Endometrial microvascular endothelial cells (primary cell): ENCODE data around the gene DUSP15. TPM values are rescaled to one million over a fixed set of nuclear protein-coding genes. Genes with fewer than 3 reads are reported as not detected.

Source experiments
- in situ Hi-C: cut with HindIII; loops from 2 replicates; pipeline ENCODE4 v1.10.0; 2017; ENCODE audit warnings: low sequenced_read_pairs, low pct_unique_long_range_greater_than_20kb; ENCODE audit errors: inconsistent ontology term
- total RNA-seq: library from RNA; depleted of rRNA; stranded (reverse); fragments of >200 nt; gene quantifications from one replicate; pipeline ENCODE4 v1.2.3, GENCODE V29; 2015; ENCODE audit errors: inconsistent ontology term

The DUSP15 gene
- total RNA-seq, 1 donor from 2014 or later = not detected

GRCh38 chr20:31862506-31862905 is 7.8 kb downstream of the DUSP15 start:
- in situ Hi-C loops = no loop called here

DNA sequence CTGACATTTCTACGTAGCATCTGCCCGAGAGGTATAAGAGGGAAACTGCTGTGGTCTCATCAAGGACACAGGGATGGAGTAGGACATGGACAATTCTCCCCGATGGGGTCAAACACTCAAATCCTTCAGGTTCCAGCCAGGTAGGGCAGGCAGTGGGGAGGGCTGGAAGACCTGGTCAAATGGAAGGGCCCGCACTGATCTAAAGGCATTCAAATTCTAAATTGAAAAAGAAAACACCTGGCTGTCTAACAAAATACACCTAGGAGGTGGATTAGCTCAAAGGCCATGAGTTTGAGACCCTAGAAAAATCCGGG is 8.2 kb downstream of the DUSP15 start:
- in situ Hi-C loops = no loop called here

- in situ Hi-C loops = no loop called here
These were observed 8.8 kb downstream of the DUSP15 start for GRCh38 chr20:31861385-31862156.

- in situ Hi-C loops = no loop called here
These were observed 9.3 kb downstream of the DUSP15 start for GRCh38 chr20:31861135-31861384.

DNA sequence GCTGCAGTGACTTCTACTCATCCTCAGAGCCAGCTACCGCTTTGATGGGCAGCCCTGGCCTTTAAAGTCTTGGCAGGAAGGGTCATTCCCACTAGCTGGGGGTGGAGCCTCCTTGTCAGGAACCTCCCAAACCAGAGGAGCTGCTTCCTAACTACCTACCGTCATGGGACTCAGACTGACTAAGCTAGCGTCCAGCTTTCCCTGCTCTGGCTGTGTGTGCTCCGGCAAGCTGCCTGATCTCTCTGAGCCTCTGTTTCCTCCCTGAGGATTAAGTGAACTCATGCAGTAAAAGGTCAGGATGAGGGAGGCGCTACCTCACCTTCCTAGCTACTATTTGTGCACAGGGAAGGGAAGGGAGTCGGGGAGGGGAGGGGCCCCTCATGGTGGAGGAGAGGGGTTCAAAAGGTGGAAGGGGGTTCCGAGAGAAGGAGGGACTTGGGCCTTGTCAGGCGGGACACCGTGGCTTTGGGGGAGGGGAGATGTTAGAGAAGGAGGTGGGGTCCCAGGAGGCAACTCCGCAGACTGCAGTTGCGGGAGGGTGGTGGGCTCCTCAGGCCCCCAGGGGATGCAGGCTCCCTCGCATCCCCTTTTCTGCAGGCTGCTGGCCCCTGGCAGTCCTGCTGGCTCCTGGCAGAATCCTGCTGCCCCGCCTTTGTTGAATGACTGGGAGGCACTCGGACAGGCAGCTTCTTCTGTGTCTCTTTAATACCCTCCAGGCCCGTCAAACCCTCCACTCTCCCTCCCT is 9.8 kb downstream of the DUSP15 start:
- in situ Hi-C loops = no loop called here

GRCh38 chr20:31859998-31860380 is 10.3 kb downstream of the DUSP15 start:
- in situ Hi-C loops = no loop called here

DNA sequence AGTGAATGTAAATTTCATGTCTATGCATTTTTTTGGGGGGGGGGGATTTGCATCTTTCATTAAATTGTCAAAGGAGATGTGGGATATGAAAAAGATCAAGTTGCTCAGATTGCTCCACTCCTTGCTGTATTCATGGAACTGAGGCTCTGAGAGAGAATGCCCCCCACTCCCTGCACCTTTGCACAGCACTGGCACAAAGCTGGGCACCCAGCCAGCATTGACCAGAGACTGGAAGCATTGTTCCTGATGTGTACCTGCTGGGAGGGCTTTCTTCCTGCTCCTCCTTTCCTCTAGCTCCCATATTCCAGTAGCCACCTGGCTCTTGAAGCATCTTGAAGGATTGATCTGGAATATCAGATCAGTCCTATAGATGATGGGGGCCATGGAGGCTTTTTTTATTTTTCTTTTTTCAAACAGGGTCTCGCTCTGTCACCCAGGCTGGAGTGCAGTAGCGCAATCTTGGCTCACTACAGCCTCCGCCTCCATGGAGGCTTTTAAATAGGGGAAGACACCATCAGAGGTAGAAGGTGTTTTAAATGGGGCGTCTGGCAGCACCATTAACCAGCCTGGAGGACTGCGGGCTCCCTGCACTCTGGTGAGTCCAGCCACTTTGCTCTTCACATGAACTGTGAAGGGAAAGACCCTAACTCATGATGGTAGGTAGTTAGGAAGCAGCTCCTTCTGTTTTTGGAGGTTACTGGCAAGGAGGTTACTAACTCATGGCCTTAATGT is 10.9 kb downstream of the DUSP15 start:
- in situ Hi-C loops = no loop called here

DNA sequence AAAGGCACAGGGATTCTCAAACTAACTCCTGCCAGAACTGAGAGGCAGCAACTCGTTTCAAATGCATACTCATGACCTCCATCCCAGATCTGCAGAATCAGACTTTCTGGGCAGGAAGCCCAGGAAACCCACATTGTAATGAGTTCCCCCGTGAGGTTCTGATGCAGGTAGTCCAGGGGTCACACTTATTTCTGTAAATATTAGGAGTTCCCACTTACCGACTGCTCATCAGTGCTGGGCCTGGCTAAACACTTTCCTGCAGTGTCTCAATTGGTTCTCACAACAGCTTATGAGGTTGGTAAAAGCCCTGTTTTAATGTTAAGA is 11.6 kb downstream of the DUSP15 start:
- in situ Hi-C loops = no loop called here

DNA sequence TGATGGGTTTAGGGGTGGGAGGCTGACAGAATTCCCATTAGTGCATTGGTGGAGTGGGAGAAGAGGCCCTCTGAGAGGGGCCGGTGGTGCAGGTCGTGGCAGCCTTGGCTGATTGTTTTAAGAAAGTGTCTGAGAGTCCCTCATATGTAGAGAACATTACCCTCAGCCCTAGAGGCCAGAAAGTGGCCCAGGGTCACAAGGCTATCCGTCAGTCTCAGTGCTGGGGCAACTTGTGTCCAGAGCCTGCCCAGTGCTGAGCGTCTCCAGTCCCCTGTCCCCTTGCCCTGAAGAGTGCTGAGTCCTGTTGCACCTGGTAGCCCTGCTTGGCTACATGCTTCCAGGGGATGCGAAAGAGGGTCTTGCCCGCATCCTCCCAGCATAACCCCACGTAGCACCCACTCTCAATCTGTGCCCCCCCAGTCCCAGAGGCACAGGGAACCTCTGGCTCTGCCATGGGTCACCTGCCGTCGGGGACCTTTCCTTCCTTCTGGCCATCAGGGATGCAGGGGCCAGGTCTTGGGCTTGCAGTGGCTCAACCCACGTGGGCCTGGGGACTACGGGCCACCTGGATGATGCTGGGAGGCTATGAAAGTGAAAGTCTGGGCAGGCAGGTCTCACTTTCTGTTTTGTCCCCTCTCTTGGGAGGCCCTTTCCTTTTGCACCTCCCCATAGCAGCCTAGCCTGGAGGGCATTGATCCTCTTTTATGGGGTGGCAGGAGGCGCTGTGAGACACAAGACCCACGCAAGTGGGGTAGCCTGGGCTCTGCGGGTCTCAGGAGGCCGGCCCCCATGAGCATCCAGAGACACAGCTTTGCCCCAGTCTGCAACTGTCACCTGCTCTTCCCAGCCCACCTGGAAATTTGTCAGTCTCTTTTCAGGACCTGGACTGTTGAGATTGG is 12.2 kb downstream of the DUSP15 start:
- in situ Hi-C loops = no loop called here

- in situ Hi-C loops = no loop called here
These were observed 13.8 kb downstream of the DUSP15 start for GRCh38 chr20:31856516-31856915.

DNA sequence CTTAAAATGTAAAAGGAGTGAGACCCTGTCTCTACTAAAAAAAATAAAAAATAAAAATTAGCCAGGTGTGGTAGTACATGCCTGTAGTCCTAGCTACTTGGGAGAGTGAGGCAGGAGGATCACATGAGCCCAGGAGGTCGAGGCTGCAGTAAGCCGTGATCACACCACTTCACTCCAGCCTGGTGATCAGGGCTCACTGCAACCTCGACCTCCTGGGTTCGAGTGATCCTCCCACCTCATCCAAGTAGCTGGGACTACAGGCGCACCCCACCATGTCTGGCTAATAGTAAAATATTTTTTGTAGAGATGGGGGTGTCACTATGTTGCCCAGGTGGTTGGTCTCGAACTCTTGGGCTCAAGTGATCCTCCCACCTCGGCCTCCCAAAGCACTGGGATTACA is 16.8 kb downstream of the DUSP15 start:
- in situ Hi-C loops = no loop called here

DNA sequence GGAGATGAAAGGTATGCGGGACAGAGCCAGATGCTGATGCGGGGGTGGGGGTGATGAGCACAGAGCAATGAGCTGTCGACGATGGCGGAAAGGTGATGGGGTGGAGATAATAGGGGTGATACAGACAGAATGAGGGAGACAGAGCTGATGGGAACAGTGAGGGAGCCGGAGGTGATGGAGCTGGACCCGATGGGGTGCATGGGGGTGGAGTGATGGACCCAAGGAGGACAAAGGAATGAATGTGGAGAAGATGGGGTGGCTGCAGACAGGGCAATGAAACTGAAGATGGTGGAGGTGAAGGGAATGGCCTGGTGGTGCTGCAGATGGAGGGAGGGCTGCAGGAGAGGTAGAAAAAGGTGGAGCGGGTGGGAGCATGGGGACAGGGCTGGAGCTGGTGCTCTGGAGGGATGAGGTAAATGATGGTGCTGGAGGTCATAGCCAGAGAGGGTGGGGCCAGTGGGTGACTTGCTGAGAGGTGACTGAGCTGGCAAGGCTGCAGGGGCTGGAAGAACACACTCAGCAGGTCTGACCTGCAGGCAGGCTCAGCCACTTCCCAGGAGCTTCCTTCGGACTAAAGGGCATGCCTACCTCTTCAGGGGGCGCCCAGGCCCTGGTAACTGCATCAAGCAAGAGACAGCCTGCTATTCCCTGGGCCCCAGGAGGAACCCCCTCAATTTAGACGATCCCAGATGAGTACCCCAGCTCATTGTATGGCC is 18.9 kb downstream of the DUSP15 start:
- in situ Hi-C loops = no loop called here

DNA sequence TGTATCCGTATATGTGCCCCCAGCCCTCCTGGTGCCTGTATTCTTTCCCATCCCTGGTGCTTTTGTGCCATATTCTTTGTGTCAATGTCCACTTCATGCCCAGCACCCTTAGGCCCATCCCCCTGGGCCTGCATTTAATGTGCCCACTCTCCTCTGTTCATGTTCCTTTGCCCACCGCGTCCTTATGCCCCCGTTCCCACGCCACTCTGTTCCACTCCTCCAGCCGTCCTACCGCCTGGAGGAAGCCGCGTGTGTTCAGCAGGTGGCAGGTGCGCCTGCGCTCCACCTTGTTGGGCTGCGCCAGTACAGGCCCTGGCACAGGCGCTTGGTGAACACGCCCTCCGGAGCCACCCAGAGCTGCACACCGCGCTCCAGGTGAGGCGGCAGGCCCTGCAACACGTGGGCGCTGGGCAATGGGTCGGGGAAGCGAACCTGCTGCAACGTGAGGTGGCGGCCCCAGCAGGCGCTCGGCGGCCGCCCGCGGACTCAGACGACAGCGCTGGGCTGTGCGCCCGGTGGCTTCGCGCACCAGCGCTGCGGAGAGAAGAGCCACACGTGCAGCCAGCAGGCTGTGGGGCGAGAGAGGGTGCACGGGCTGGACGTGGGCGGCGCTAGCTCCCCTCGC is 20.9 kb downstream of the DUSP15 start:
- in situ Hi-C loops = no loop called here

- in situ Hi-C loops = no loop called here
These were observed 22.0 kb downstream of the DUSP15 start for GRCh38 chr20:31848088-31848999.

- in situ Hi-C loops = no loop called here
These were observed 23.6 kb downstream of the DUSP15 start for GRCh38 chr20:31846793-31847138.

GRCh38 chr20:31845300-31845863 is 24.9 kb downstream of the DUSP15 start, which contains the start of gene FOXS1:
FOXS1 (minus strand) TSS chr20:31845604; CDS start chr20:31845542, 62 bp downstream.
- in situ Hi-C loops = no loop called here

DNA sequence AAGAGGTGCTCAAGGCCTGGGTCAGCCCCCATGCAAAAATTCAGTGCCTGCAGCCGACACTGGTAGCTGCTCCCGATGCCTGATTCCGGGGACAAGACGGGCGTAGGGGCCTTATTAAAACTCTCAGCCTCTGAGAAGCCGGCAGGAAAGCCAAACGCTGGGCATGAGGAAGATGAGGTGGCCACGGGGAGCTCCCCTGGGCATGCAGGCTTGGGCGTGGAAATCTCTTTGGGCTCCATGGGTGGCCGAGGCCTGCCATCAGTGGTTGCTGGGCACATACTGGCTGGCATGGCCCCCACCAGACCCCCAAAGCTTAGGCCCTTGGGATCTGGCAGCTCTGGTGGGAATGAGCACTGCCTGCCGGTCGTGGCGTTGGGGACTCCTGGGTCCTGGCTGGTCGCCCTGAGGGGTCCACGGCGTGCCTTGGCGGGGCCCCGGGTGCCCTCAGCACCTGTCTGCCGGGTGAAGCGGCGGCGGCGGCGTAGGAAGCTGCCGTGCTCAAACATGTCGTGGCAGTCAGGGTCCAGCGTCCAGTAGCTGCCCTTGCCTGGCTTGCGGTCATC is 25.5 kb downstream of the DUSP15 start:
- in situ Hi-C loops = no loop called here
